OCI-LY3 (cell line): Measurements from ENCODE around the gene PAX5.

Source experiments
- EZH2phosphoT487 ChIP-seq: fragments of 200-600 bp; shearing (Covaris generic); IDR thresholded peaks from 2 replicates; pipeline ENCODE4 v1.6.1; 2018; ENCODE audit warnings: antibody characterized with exemption, mixed run types, low read depth
- TF ChIP-seq, protein P1 (sequence below): fragments of 200-600, 300-600 bp; sonication (generic); IDR thresholded peaks from 2 replicates; pipeline ENCODE4 v1.5.1; 2014; ENCODE audit warnings: antibody characterized with exemption, low read length, low read depth

DNA sequence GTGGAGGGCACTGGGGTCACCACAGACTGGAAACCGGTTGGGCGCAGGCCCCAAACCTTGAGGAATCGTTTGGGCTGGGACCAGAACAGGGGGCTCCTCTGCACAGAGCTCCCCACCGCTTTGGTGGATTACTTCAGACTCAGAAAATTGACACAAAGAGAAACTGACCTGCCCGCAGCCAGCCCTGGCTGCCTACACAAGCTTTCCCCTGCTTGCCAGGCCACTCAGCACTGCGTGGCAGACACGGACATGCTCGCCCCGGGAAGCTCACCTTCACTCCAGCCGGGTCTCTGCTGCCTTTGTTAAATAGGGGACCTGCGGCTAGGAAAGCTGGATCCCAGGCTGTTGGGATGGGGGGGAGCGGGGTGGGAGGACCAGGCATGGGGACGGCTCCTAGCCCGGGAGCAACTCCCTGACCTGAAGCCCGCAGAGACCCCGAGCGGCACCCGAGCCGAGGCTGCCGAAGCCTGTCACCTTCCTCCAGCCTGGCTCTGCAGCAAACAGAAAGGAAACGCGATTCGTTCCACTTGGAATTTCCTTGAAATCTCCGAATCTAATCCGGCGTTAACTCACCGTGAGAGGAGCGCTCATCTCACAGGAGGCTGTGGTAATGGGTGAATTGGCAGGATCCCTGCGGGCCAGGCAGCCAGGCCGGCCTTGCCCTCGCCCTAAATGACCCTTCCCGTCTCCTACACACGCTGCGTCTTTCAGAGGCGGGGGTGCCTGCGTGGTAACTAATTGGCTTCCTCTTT, 8.8 kb downstream of the PAX5 start:
- TF ChIP-seq EZH2phosphoT487: no peak
- TF ChIP-seq, protein P1, sequence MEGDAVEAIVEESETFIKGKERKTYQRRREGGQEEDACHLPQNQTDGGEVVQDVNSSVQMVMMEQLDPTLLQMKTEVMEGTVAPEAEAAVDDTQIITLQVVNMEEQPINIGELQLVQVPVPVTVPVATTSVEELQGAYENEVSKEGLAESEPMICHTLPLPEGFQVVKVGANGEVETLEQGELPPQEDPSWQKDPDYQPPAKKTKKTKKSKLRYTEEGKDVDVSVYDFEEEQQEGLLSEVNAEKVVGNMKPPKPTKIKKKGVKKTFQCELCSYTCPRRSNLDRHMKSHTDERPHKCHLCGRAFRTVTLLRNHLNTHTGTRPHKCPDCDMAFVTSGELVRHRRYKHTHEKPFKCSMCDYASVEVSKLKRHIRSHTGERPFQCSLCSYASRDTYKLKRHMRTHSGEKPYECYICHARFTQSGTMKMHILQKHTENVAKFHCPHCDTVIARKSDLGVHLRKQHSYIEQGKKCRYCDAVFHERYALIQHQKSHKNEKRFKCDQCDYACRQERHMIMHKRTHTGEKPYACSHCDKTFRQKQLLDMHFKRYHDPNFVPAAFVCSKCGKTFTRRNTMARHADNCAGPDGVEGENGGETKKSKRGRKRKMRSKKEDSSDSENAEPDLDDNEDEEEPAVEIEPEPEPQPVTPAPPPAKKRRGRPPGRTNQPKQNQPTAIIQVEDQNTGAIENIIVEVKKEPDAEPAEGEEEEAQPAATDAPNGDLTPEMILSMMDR: no peak
